ENCODE measurements around the gene PIGZ. TPM values are rescaled to one million over a fixed set of nuclear protein-coding genes. Genes with fewer than 3 reads are reported as not detected.
"Not testable (repeated sequence)": the region's sequence is repeated elsewhere in the genome, so short reads cannot be mapped to it uniquely, and the experiment has no call there.

The PIGZ gene
- total RNA-seq, 1 donor from 2014 or later, result 4.6 TPM

DNA sequence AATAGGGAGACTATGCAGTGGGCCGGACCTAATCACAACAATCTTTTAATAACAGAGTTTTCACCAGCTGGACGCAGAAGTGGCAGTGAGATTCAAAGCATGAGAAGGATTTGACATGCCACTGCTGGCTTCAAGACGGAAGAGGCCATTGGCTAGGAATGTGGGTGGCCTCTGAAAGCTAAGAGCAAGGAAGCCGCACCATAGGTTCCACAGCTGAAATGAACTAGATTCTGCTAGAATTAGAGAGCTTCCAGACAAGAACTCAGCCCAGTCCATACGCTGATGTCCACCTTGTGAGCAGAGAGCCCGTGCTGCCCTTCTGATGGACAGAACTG is 19.4 kb downstream of the PIGZ start:
- TF ChIP-seq, protein P1, sequence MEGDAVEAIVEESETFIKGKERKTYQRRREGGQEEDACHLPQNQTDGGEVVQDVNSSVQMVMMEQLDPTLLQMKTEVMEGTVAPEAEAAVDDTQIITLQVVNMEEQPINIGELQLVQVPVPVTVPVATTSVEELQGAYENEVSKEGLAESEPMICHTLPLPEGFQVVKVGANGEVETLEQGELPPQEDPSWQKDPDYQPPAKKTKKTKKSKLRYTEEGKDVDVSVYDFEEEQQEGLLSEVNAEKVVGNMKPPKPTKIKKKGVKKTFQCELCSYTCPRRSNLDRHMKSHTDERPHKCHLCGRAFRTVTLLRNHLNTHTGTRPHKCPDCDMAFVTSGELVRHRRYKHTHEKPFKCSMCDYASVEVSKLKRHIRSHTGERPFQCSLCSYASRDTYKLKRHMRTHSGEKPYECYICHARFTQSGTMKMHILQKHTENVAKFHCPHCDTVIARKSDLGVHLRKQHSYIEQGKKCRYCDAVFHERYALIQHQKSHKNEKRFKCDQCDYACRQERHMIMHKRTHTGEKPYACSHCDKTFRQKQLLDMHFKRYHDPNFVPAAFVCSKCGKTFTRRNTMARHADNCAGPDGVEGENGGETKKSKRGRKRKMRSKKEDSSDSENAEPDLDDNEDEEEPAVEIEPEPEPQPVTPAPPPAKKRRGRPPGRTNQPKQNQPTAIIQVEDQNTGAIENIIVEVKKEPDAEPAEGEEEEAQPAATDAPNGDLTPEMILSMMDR (IDR thresholded peaks at IDR 0.05), result no peak
- intact Hi-C loops (cut with DNase I), result no loop called here
- Histone ChIP-seq H3K4me3 (no peak overlapping the region), H3K36me3 (no peaks in the 10 kb centered on the region), H3K27me3 (ENCODE audit: low read depth) (no peaks in the 10 kb centered on the region), H3K9me3 (no peaks in the 10 kb centered on the region), H3K27ac (peak overlapping the region; percentile 6), H3K4me1 (no peaks in the 10 kb centered on the region)
- no peak for DNase-seq
- no peak for ATAC-seq

DNA sequence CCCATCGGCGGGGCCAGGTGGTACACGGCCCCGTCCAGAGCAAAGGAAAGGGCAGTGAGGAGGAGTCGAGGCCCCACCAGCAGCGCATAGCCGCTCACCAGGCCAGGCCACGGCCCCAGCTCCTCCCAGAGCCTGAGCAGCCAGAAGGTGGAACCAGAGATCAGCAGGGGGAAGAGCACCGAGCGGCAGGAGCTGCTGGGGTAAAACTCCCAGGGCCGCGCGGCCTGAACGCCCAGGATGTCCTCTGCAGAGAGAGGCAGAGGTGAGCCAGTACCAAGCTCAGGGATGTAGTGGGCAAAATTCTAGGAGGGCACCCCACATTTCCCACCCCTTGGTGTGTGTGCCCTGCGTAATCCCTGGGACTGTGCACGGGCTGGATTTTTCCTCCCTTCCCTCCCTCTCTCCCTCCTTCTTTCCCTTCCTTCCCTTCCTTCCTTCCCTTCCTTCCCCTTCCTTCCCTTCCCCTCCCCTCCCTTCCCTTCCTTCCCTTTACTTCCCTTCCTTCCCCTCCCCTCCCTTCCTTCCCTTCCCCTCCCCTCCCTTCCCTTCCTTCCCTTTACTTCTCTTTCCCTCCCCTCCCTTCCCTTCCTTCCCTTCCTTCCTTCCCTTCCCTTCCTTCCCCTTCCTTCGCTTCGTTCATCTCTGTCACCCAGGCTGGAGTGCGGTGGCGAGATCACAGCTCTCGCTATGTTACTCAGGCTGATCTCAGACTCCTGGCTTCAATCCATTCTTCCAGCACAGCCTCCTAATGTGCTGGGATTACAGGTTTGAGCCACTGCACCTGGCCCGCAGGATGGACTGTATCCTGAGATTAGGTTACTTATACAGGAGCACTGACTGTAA is 20.0 kb downstream of the PIGZ start:
- no peaks in the 10 kb centered on the region for H3K9me3 ChIP-seq
- peaks cover 3% of the 10 kb centered on the region for H3K4me1 ChIP-seq
- intact Hi-C loops (cut with DNase I), result no loop called here
- H3K27ac ChIP-seq, result no peak overlapping the region
- no peak for DNase-seq
- no peaks in the 10 kb centered on the region for H3K27me3 ChIP-seq (ENCODE audit: low read depth)
- H3K4me3 ChIP-seq, result no peak overlapping the region
- peak in 1 of 2 donors; percentile 28 for ATAC-seq
- no peaks in the 10 kb centered on the region for H3K36me3 ChIP-seq
- TF ChIP-seq, protein P1 (IDR thresholded peaks at IDR 0.05), result no peak

DNA sequence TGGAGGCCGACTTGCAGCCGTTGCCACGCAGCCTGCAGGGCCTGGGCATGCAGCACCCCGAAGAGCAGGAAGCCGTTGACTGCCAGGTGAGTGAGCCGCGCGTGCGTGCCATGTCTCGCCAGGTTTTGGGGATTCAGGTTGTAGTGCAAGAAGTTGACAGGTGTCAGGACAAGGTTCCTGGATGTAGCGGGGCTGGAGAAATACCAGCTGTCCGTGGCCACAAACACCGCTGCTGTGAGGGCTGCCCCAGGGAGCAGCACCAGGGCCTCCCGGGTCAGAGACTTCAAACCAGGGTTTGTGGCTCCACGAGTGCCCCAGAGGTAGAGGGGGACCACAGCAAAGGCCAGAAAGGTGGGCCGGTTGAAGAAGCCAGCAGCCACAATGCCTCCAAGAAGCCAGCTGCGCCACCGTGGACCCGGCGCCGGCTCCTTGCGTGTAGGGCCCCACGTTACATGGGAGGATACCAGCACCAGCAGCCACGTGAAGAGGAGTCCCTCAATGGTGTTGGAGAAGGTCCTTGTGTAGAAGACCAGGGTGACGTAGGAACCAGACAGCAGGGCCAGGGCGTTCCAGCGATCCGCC is 20.7 kb downstream of the PIGZ start:
- DNase-seq (no peak), ATAC-seq (no peak)
- H3K27ac ChIP-seq, result no peak overlapping the region
- H3K36me3 ChIP-seq, result no peaks in the 10 kb centered on the region
- no peaks in the 10 kb centered on the region for H3K9me3 ChIP-seq
- TF ChIP-seq, protein P1 (IDR thresholded peaks at IDR 0.05), result no peak
- no peak overlapping the region for H3K4me3 ChIP-seq
- peaks cover 10% of the 10 kb centered on the region for H3K4me1 ChIP-seq
- no peaks in the 10 kb centered on the region for H3K27me3 ChIP-seq (ENCODE audit: low read depth)
- intact Hi-C loops (cut with DNase I), result no loop called here

DNA sequence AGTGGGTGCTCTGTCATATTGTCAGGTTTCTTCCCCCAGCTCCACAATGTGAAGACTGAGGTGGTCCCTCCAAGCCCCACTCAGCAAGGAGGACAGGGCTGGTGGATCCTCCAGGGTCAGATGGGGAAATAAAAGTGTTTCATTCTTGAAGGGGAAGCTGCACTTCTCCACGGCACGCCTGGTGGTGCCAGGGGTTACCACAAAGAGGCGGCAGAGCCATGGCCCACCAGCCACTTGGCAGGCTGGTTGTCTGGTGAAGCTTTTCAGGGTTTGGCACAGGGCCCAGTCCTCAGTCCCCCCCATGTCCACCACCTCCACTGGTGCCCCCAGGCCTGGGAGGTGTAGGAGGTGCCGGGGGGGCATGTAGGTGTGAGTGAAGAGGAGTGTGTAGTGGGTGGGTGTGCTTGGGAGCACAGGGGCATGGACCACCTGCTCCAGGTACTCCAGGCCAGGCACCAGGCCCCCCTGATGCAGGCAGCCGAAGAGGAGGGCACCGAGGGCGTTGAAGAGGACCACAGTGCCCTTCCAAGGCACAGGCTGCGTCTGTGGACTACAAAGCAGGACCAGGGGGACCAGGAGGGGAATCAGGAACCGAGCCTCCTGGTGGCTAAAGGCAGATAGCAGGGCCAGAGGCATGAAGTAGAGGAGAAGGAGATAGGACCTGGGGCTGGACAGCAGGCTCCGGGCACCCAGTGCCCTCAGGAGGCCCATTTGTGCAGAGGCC is 21.3 kb downstream of the PIGZ start:
- intact Hi-C loops (cut with DNase I), result no loop called here
- no peak overlapping the region for H3K4me3 ChIP-seq
- peaks cover 11% of the 10 kb centered on the region for H3K4me1 ChIP-seq
- no peaks in the 10 kb centered on the region for H3K27me3 ChIP-seq (ENCODE audit: low read depth)
- TF ChIP-seq, protein P1 (IDR thresholded peaks at IDR 0.05), result no peak
- H3K9me3 ChIP-seq, result no peaks in the 10 kb centered on the region
- no peaks in the 10 kb centered on the region for H3K36me3 ChIP-seq
- H3K27ac ChIP-seq, result no peak overlapping the region
- DNase-seq (no peak), ATAC-seq (no peak)

GRCh38 chr3:196944037-196944790 is 24.4 kb downstream of the PIGZ start:
- H3K4me1 ChIP-seq, result peaks cover 26% of the 10 kb centered on the region
- H3K9me3 ChIP-seq; H3K27ac ChIP-seq; ATAC-seq; intact Hi-C loops (cut with DNase I); H3K27me3 ChIP-seq (ENCODE audit: low read depth); DNase-seq: not testable (repeated sequence)
- H3K36me3 ChIP-seq, result peaks cover 10% of the 10 kb centered on the region
- peak overlapping the region; percentile 98 for H3K4me3 ChIP-seq

Measured in lower lobe of right lung (tissue), 2 donors.